ENCODE data around the gene SEC14L3. TPM values are rescaled to one million over a fixed set of nuclear protein-coding genes. Genes with fewer than 3 reads are reported as not detected.

The SEC14L3 gene
- total and polyA plus RNA-seq, 2 of the 13 experiments (the other 11 are each of a cell fraction or from before 2014, with no cell fraction given): not detected

GRCh38 chr22:30425616-30426387 is 46.0 kb downstream of the SEC14L3 start, which contains the start of gene MTFP1 (continued):
- TF ChIP-seq CSRNP1 (CRISPR knock-in tag; IDR thresholded peaks at IDR 0.05): peak; percentile 58; the same call in 1 of the 2 replicates
- no peak for TF ChIP-seq ETS1 (CRISPR knock-in tag; IDR thresholded peaks at IDR 0.05)
- no peak for TF ChIP-seq ZNF766 (CRISPR knock-in tag; IDR thresholded peaks at IDR 0.05; ENCODE audit: borderline replicate concordance)
- peak; percentile 86; the same call in 1 of the 2 replicates for TF ChIP-seq ZMYM3 (CRISPR knock-in tag; IDR thresholded peaks at IDR 0.05)
- TF ChIP-seq ZBTB3 (CRISPR knock-in tag; IDR thresholded peaks at IDR 0.05; ENCODE audit: borderline replicate concordance, low read depth): no peak
- peak; percentile 68 for TF ChIP-seq AGO1 (IDR thresholded peaks at IDR 0.05; ENCODE audit: low read depth, low read length, poor library complexity, severe bottlenecking)
- TF ChIP-seq ZNF256 (CRISPR knock-in tag; conservative IDR thresholded peaks at IDR 0.05): no peak
- no peak for TF ChIP-seq HNF4A (CRISPR knock-in tag; IDR thresholded peaks at IDR 0.05)
- TF ChIP-seq BRF2 (CRISPR knock-in tag; IDR thresholded peaks at IDR 0.05): no peak
- TF ChIP-seq HMG20B (CRISPR knock-in tag; conservative IDR thresholded peaks at IDR 0.05): 0 out of 2 replicates have a peak, but pooled peaks have one; percentile 22
- no peak for TF ChIP-seq ZNF235 (CRISPR knock-in tag; IDR thresholded peaks at IDR 0.05; ENCODE audit: borderline replicate concordance)
- peak; percentile 72 for TF ChIP-seq PHF21A (CRISPR knock-in tag; IDR thresholded peaks at IDR 0.05)
- 0 out of 2 replicates have a peak, but pooled peaks have one; percentile 28 for TF ChIP-seq ZSCAN25 (CRISPR knock-in tag; IDR thresholded peaks at IDR 0.05)
- no peak; the same call in 1 of the 2 replicates for TF ChIP-seq EED (CRISPR knock-in tag; IDR thresholded peaks at IDR 0.05)
- TF ChIP-seq IRF2 (CRISPR knock-in tag; IDR thresholded peaks at IDR 0.05): no peak; the same call in 1 of the 2 replicates
- no peak for TF ChIP-seq EP300 (IDR thresholded peaks at IDR 0.05; ENCODE audit: low read depth in 2 of 2, low read length in 2 of 2)
- no peak for TF ChIP-seq EP300 (CRISPR knock-in tag; IDR thresholded peaks at IDR 0.05; ENCODE audit: borderline replicate concordance)
- TF ChIP-seq ZNF619 (CRISPR knock-in tag; IDR thresholded peaks at IDR 0.05): no peak
- no peak for TF ChIP-seq HINFP (CRISPR knock-in tag; IDR thresholded peaks at IDR 0.05; ENCODE audit: low read depth)
- TF ChIP-seq MTA3 (CRISPR knock-in tag; IDR thresholded peaks at IDR 0.05): no peak
- TF ChIP-seq ZNF574 (CRISPR knock-in tag; IDR thresholded peaks at IDR 0.05): no peak

All from HepG2 (cell line).